Calu3 (cell line): ENCODE data around the gene PPIA. TPM values are rescaled to one million over a fixed set of nuclear protein-coding genes. Genes with fewer than 3 reads are reported as not detected.
"Not testable (repeated sequence)": the region's sequence is repeated elsewhere in the genome, so short reads cannot be mapped to it uniquely, and the experiment has no call there.

Experiments
- BruUV-seq: library from RNA; stranded (reverse); fragments of 400-500 nt; replicated peaks from 2 replicates; lab custom pipeline; 2021; lab: Mats Ljungman, UMichigan
- CTCF ChIA-PET: fragments of 300-600 bp; sonication (Branson Sonifier 250); formaldehyde crosslinking; loops from one replicate; lab custom pipeline; 2022; ENCODE audit warnings: antibody characterized with exemption; lab: Charles Lee
- DNase-seq: peaks from one replicate; pipeline ENCODE4 v3.0.0; 2022
- H3K27ac Mint-ChIP-seq: one replicate; pipeline ENCODE4 v1.8.0; 2022; ENCODE audit warnings: mixed read lengths; ENCODE audit not compliant: unreplicated experiment
- H3K27me3 Mint-ChIP-seq: one replicate; pipeline ENCODE4 v1.8.0; 2022; ENCODE audit warnings: mixed read lengths; ENCODE audit not compliant: unreplicated experiment
- H3K36me3 Mint-ChIP-seq: one replicate; pipeline ENCODE4 v1.8.0; 2022; ENCODE audit warnings: mild to moderate bottlenecking, moderate library complexity, mixed read lengths; ENCODE audit not compliant: insufficient read depth, unreplicated experiment
- H3K4me1 Mint-ChIP-seq: one replicate; pipeline ENCODE4 v1.8.0; 2022; ENCODE audit warnings: mild to moderate bottlenecking, low read depth, mixed read lengths; ENCODE audit not compliant: unreplicated experiment
- H3K4me3 Mint-ChIP-seq: one replicate; pipeline ENCODE4 v1.8.0; 2022; ENCODE audit warnings: mild to moderate bottlenecking, low read depth, moderate library complexity, mixed read lengths; ENCODE audit not compliant: unreplicated experiment
- H3K9me3 Mint-ChIP-seq: one replicate; pipeline ENCODE4 v1.8.0; 2022; ENCODE audit warnings: low read depth, mixed read lengths; ENCODE audit not compliant: unreplicated experiment
- CTCF ChIP-seq: fragments of 200-600 bp; IDR thresholded peaks from one replicate; pipeline ENCODE4 v1.8.0; 2022; ENCODE audit warnings: antibody characterized with exemption; ENCODE audit not compliant: unreplicated experiment
- intact Hi-C: fragments of 100-400 bp; cut with micrococcal nuclease; formaldehyde crosslinking; loops from one replicate; pipeline ENCODE4 v1.10.0; 2022; ENCODE audit not compliant: unreplicated experiment
- total RNA-seq: library from RNA; stranded (reverse); gene quantifications from 2 replicates; pipeline ENCODE4 v1.2.3, GENCODE V29; 2022

Gene PPIA
- total RNA-seq, 1 experiment from 2014 or later, result 3,069 TPM

GRCh38 chr7:44772440-44772839 lies 24.0 kb upstream of the PPIA start:
- peaks cover 52% of the 10 kb centered on the region for H3K36me3 Mint-ChIP-seq
- peaks cover 20% of the 10 kb centered on the region for H3K4me1 Mint-ChIP-seq
- intact Hi-C loops, result no loop called here
- CTCF ChIA-PET, result interaction anchor here (0.8 kb wide), 1 partner anchor 184 kb away, joined by 3 read pairs; no protein-coding TSS in a partner anchor
- H3K27ac Mint-ChIP-seq, result peak overlapping the region; percentile 28
- H3K4me3 Mint-ChIP-seq, result no peak overlapping the region
- no TSS peak for BruUV-seq
- no peak for TF ChIP-seq CTCF
- no peak for DNase-seq
- H3K9me3 Mint-ChIP-seq, result no peaks in the 10 kb centered on the region
- H3K27me3 Mint-ChIP-seq, result no peaks in the 10 kb centered on the region

DNA sequence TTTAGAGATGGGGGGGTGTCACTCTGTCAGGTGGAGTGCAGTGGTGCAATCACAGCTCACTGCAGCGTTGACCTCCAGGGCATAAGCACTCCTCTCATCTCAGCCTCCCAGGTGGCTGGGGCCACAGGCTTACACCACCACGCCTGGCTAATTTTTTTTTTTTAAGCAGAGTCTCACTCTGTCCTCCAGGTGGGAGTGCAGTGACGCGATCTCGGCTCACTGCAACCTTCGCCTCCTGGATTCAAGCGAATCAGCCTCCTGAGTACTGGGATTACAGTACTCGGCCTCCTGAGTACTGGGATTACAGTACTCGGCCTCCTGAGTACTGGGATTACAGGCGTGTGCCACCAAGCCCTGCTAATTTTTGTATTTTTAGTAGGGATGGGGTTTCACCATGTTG lies 23.6 kb upstream of the PPIA start:
- Mint-ChIP-seq H3K4me3 (no peak overlapping the region), H3K9me3 (no peaks in the 10 kb centered on the region), H3K27ac (no peak overlapping the region), H3K4me1 (peaks cover 20% of the 10 kb centered on the region), H3K27me3 (no peaks in the 10 kb centered on the region), H3K36me3 (peaks cover 48% of the 10 kb centered on the region)
- intact Hi-C loops, result no loop called here
- CTCF ChIA-PET, result interaction anchor here (0.8 kb wide), 1 partner anchor 185 kb away, joined by 3 read pairs; no protein-coding TSS in a partner anchor
- DNase-seq, result no peak
- TF ChIP-seq CTCF, result no peak
- no TSS peak for BruUV-seq

DNA sequence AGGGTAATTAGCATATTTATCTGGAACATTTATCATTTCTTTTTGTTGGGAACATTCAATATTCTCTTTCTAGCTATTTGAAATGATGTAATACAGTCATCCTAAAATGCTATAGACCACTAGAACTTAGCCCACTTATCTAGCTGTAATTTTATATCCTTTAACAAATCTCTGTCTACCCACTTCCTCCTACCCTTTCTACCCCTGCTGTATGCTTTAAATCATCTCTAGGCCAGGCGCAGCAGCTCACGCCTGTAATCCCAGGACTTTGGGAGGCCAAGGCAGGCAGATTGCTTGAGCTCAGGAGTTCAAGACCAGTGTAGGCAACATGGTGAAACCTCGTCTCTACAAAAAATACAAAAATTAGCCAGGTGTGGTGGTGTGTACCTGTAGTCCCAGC lies 22.0 kb upstream of the PPIA start:
- CTCF ChIA-PET, H3K27me3 Mint-ChIP-seq, intact Hi-C loops, H3K27ac Mint-ChIP-seq, DNase-seq, H3K4me3 Mint-ChIP-seq, BruUV-seq, H3K9me3 Mint-ChIP-seq: not testable (repeated sequence)
- H3K36me3 Mint-ChIP-seq, result peaks cover 31% of the 10 kb centered on the region
- H3K4me1 Mint-ChIP-seq, result peaks cover 10% of the 10 kb centered on the region

DNA sequence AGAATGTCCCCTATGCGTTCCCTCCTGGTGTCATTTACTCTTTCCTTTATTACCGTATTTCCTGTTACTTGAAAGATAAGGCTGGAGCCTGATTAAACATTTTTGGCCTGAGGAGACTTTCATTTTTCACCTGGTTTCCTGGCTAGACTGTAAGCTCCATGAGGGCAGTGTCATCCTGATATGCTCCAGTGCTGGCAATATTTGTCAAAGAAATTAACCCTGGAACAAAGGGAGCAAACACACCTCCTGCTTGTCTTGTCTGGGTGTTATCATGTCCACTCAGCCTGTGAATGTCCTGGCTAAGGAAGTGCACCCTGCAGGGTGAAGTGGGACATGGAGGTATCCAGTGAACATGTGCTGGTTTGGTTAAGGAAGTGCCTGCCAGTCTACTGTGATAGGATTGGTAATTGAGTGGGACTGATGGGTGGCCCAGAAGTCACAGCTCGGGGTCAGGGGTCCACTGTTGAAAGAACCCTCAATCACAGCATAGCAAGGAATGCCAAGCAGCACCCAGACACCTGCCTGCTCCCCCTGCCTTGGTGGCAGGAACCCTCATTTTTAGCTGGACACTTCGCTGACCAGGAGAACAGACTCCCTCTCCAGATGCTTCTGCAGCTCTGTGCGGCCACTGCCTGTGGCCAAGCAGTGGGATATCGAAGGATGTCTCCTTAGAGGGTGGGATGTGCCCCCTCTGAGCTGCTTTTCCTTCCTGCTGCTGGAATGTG lies 20.9 kb upstream of the PPIA start:
- no peak for TF ChIP-seq CTCF

DNA sequence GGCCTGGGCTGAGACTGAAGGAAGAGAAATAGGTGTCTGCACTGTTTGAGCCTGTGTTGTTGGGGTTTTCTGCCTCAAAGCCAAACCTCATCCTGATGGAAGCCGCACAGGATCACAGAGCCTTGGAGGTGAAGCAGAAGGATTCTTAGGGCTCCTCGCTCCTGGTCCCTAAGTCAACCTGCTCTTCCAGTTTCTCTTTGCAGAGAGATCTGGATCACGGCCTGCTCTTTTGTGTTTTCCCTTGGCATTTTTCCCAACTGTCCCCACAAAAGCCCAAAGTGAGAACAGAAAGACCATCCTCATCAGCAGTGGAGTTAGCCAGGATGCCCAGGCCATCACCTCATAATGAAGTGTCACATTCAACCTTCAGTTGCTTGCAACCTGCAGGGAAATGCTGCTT lies 20.3 kb upstream of the PPIA start:
- Mint-ChIP-seq H3K9me3 (no peaks in the 10 kb centered on the region), H3K27ac (no peak overlapping the region), H3K4me1 (no peaks in the 10 kb centered on the region), H3K27me3 (no peaks in the 10 kb centered on the region), H3K36me3 (peaks cover 15% of the 10 kb centered on the region), H3K4me3 (no peak overlapping the region)
- CTCF ChIA-PET, result no interaction called here
- BruUV-seq, result no TSS peak
- no peak for DNase-seq
- intact Hi-C loops, result no loop called here
- no peak for TF ChIP-seq CTCF

More for the DNA sequence above, 20.9 kb upstream of the PPIA start:
- no peak for DNase-seq
- BruUV-seq, result no TSS peak
- CTCF ChIA-PET, result no interaction called here
- no peak overlapping the region for H3K4me3 Mint-ChIP-seq
- intact Hi-C loops, result no loop called here
- H3K9me3 Mint-ChIP-seq, result no peaks in the 10 kb centered on the region
- no peaks in the 10 kb centered on the region for H3K4me1 Mint-ChIP-seq
- H3K27me3 Mint-ChIP-seq, result no peaks in the 10 kb centered on the region
- peaks cover 21% of the 10 kb centered on the region for H3K36me3 Mint-ChIP-seq
- H3K27ac Mint-ChIP-seq, result no peak overlapping the region
